ENCODE results near the gene ARHGAP42.

ARHGAP42 gene

DNA sequence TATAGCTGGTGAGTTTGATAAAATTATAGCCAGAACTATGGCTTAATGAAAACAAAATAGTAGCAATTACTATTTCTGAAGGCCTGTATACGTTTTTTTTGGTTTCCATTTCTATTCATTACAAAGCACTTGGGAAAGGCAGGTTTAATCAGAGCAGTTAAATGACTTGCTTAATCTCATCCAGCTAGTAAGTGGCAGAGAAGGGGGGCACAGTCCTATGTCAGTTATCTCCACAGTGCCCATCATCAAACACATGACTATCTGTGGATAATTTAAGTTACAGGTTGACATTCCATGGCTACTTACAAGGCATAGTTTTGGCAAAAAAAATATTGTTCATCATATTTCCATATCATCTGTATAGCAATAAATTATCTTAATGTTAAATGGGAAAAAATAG lies 348.8 kb downstream of the ARHGAP42 start:
- DNase-seq: no peak
